ENCODE data around the gene ABCG8. TPM values are rescaled to one million over a fixed set of nuclear protein-coding genes. Genes with fewer than 3 reads are reported as not detected.

The ABCG8 gene
- total RNA-seq, 1 experiment from 2014 or later = not detected

- Histone ChIP-seq H2AFZ (no peak overlapping the region), H3K79me2 (ENCODE audit: low read depth) (0 out of 2 replicates have a peak, but pooled peaks cover 8% of the 10 kb centered on the region), H3K4me2 (no peak overlapping the region), H3K9me2 (ENCODE audit: insufficient read depth) (no peaks in the 10 kb centered on the region), H3K27me3 (ENCODE audit: insufficient read depth, low read depth) (no peaks in the 10 kb centered on the region), H3K4me3 (no peak overlapping the region), H3K27ac (no peak overlapping the region), H3K9me3 (ENCODE audit: insufficient read depth, low read depth) (no peaks in the 10 kb centered on the region), H3K4me1 (replicated peaks; ENCODE audit: insufficient read depth) (no peaks in the 10 kb centered on the region), H4K20me1 (ENCODE audit: insufficient read depth) (peaks cover 26% of the 10 kb centered on the region; the same call in 1 of the 2 replicates), H3F3A (ENCODE audit: insufficient read depth, low read depth) (peaks cover 34% of the 10 kb centered on the region; the same call in 1 of the 2 replicates), H3K36me3 (ENCODE audit: low read depth) (peaks cover 88% of the 10 kb centered on the region)
- POLR2A ChIA-PET (ENCODE audit: unreplicated experiment) = no interaction called here
- intact Hi-C loops (cut with micrococcal nuclease; ENCODE audit: unreplicated experiment) = no loop called here
- no peak for DNase-seq
- no peak for TF ChIP-seq EZH2 (IDR thresholded peaks at IDR 0.05; ENCODE audit: low read depth)
- TF ChIP-seq CTCF (conservative IDR thresholded peaks at IDR 0.05) = no peak
- no TSS peak for BruUV-seq (replicated peaks)
- CTCF ChIA-PET = no interaction called here
Observed at GRCh38 chr2:43897492-43897891, 58.7 kb downstream of the ABCG8 start.

- Histone ChIP-seq H3K9me3 (ENCODE audit: insufficient read depth, low read depth) (no peaks in the 10 kb centered on the region), H3K36me3 (ENCODE audit: low read depth) (peaks cover 86% of the 10 kb centered on the region), H3K4me1 (replicated peaks; ENCODE audit: insufficient read depth) (no peaks in the 10 kb centered on the region), H4K20me1 (ENCODE audit: insufficient read depth) (peaks cover 30% of the 10 kb centered on the region; the same call in 1 of the 2 replicates), H2AFZ (no peak overlapping the region), H3K27ac (no peak overlapping the region), H3K79me2 (ENCODE audit: low read depth) (0 out of 2 replicates have a peak, but pooled peaks cover 8% of the 10 kb centered on the region), H3K27me3 (ENCODE audit: insufficient read depth, low read depth) (no peaks in the 10 kb centered on the region), H3K4me2 (no peak overlapping the region), H3F3A (ENCODE audit: insufficient read depth, low read depth) (peaks cover 31% of the 10 kb centered on the region; the same call in 1 of the 2 replicates), H3K9me2 (ENCODE audit: insufficient read depth) (no peaks in the 10 kb centered on the region), H3K4me3 (no peak overlapping the region)
- DNase-seq = no peak
- TF ChIP-seq CTCF (conservative IDR thresholded peaks at IDR 0.05) (no peak), EZH2 (IDR thresholded peaks at IDR 0.05; ENCODE audit: low read depth) (no peak)
- ChIA-PET CTCF (no interaction called here), POLR2A (ENCODE audit: unreplicated experiment) (no interaction called here)
- intact Hi-C loops (cut with micrococcal nuclease; ENCODE audit: unreplicated experiment) = no loop called here
- BruUV-seq (replicated peaks) = no TSS peak
Observed at GRCh38 chr2:43898134-43898837, 59.5 kb downstream of the ABCG8 start.

GRCh38 chr2:43898838-43899346, 60.1 kb downstream of the ABCG8 start:
- peaks cover 80% of the 10 kb centered on the region for H3K36me3 ChIP-seq (ENCODE audit: low read depth)
- H3K4me3 ChIP-seq = no peak overlapping the region
- no peak overlapping the region for H3K27ac ChIP-seq
- H2AFZ ChIP-seq = no peak overlapping the region
- H3K9me3 ChIP-seq (ENCODE audit: insufficient read depth, low read depth) = no peaks in the 10 kb centered on the region
- 0 out of 2 replicates have a peak, but pooled peaks cover 8% of the 10 kb centered on the region for H3K79me2 ChIP-seq (ENCODE audit: low read depth)
- DNase-seq = no peak
- no peaks in the 10 kb centered on the region for H3K9me2 ChIP-seq (ENCODE audit: insufficient read depth)
- intact Hi-C loops (cut with micrococcal nuclease; ENCODE audit: unreplicated experiment) = no loop called here
- ChIA-PET POLR2A (ENCODE audit: unreplicated experiment) (no interaction called here), CTCF (no interaction called here)
- H4K20me1 ChIP-seq (ENCODE audit: insufficient read depth) = peaks cover 24% of the 10 kb centered on the region; the same call in 1 of the 2 replicates
- no peaks in the 10 kb centered on the region for H3K4me1 ChIP-seq (replicated peaks; ENCODE audit: insufficient read depth)
- peaks cover 31% of the 10 kb centered on the region; the same call in 1 of the 2 replicates for H3F3A ChIP-seq (ENCODE audit: insufficient read depth, low read depth)
- TF ChIP-seq EZH2 (IDR thresholded peaks at IDR 0.05; ENCODE audit: low read depth) (no peak), CTCF (conservative IDR thresholded peaks at IDR 0.05) (no peak)
- no TSS peak for BruUV-seq (replicated peaks)
- no peaks in the 10 kb centered on the region for H3K27me3 ChIP-seq (ENCODE audit: insufficient read depth, low read depth)
- H3K4me2 ChIP-seq = no peak overlapping the region
